RKO (cell line): Measurements from ENCODE around the gene HFM1.

Experiments
- DNase-seq: peaks from one replicate; pipeline ENCODE4 v3.0.0-alpha.2; 2016; ENCODE audit warnings: low spot score

HFM1 gene

DNA sequence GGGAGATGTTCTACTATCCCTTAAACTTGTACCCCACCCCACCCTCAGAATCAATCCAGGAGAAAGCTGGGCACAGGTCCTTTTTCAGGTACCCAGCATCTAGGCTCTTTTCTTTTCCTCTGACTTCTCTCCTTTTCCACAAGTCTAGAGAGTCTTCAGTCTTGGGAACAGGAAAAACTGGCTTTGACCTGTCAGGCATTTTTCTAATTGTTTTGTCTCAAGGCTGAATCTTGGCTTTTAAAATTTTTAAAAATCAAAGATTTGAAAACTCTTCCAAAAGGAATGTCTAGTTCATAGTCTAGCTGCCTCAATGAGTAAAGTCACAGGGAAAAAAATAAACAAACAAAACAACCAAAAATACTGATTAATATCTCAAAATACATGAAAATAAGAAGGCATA, 161.5 kb downstream of the HFM1 start:
- no peak for DNase-seq

DNA sequence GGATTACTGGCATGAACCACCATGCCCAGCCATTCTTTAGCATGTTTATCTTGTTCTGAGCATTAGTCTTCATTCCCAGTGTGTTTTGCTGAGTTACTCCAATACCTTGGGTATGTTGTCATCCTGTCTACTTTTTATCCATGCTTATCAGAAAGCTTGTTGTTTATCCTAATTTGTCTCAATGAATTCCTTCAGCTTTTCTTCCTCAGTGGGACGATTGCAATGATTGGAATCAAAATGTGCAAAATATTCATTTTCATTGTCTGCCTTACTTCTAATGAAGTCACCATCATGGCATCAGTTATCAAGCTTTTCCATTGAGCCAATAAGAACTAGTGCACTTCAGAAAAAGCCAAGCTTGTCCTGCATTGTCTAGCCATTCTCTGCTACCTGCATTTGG, 170.5 kb downstream of the HFM1 start:
- no peak for DNase-seq

DNA sequence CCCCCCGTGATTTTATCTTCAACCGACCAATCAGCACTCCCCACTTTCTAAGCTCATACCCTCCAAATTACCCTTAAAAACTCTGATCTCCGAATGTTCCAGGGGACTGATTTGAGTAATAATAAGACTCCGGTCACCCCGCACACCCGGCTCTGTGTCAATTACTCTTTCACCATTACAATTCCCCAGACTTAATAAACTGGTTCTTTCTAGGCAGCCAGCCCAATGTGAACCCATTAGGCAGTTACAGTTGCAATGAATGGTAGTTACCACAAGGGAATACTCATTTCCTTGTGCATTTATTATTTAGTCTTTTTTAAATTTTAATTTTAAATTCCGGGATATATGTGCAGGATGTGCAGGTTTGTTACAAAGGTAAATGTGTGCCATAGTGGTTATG, 177.9 kb downstream of the HFM1 start:
- DNase-seq, result no peak

DNA sequence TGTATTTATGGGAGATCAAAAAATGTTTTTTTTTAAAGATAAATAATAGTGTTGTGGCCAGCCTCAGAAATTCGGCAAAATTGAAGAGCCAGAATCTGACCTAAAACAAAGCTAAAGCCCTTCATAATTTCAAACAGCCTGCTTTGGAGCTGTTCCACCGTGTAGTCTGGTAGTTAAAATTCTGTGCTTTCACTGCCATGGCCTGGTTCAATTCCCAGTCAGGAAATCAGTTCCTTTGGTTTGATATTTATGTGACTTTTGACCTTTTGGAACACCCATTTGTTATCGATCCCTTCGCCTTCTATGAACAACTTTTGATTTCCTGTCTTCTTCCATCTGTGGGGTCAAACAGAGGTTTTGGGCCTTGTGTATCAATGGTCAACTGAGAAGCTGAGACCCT, 179.8 kb downstream of the HFM1 start:
- DNase-seq, result no peak

DNA sequence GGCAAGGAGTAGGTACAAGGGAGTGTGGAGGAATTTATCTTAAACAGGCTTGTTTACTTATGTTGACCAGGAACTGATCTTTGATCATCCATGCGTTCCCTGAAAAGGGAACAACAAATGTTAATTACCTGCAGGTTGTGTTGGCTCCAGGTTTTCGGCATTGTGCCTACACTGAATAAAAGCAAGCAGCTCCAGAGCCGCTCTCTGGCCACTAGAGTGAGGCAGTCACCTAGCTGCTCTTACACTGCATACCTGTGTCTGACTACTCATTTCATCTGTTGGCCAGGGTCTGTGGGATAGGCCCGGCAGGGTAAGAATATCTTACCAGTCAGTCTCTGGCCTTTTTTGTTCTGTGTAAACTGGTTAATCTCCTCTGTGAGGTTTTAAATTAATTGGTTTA, 183.6 kb downstream of the HFM1 start:
- DNase-seq, result no peak

DNA sequence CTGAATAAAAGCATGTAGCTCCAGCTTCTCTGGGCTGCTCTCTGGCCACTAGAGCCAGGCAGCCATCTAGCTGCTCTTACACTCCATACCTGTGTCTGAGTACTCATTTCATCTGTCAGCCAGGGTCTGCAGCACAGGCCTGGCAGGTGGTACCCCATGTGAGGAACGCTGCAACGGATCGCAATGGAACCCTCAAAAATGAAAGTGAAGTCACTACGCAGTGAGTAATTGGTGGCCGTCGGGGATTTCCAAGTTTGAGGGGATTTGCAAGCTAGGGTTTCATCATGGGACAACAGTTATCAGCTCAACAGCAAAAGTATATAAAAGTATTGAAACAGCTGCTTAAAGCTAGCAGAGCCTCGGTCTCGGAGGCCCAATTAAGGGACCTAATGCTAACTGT, 186.7 kb downstream of the HFM1 start:
- DNase-seq, result no peak
